Posterior cingulate gyrus (tissue), 11 donors: ENCODE measurements around the gene TMEM72.

Experiments used
- DNase-seq, 10 donors: peaks; one replicate each; pipeline versions ENCODE4 v3.0.0 to v3.0.0-alpha.2; 2020 to 2021; ENCODE audit warnings: mixed read lengths in 3 of 10
- intact Hi-C: fragments of 100-400 bp; cut with DNase I; formaldehyde crosslinking; loops from one replicate; pipeline ENCODE4 v1.15.1; 2023

The TMEM72 gene

DNA sequence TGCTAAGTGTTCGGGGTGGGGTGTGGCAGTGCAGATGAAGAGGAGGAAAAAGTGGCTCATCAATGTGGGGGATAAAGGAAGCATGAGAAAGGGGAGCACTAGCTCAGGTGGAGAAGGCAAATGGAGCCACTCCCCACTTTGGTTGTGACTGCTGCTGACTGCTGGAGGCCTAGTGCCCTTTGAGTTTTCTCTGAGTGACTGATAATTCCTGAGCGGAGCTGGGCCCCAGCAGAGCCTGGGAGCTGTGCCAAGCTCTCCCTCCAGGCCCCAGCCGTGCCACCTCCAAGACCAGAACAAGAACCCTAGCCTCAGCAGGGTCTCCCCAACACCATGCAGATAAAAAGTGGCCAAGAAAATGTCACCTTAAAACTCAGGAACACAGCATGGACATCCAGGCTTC is 38.8 kb downstream of the TMEM72 start:
- peak in 1 of 10 donors; percentile 13 for DNase-seq
- intact Hi-C loops = no loop called here

DNA sequence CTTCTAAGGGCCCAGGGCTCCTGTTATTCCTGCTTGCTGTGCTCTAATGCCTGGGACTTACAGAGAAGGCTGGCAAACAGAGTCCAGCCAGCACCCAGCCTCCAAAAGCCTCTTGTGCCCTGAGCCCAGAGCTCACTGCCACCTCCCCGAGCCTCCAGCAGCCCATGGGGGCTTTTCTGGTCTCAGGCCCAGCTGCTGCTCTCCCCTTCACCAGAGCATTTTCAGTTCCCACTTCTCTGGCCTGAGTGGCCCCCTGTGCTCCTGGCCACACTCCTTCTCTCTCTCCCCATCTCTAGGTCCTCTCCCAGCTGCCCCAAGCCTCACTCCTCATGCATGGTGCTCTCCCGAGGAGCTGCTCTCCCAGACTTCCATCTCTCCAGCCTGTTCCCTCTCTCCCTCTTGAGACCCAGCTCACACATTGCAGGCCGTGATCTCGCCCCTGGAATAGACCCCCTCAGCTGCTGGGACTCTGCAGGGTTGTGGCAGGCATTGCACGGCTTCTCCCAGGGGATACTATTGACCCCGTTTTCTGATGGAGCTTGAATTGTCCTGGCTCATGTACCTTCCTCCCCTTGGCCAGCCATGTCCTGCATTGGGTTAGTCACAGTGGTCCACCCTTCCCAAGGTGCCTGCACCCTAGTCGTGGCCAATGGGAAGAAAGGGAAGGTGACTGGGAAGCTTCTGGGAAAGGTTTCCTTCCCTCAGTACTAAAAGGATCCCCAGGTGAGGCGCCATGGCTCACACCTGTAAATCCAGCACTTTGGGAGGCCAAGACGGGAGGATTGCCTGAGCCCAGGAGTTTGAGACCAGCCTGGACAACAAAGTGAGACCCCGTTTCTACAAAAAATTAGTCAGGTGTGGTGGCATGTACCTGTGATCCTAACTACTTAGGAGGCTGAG is 39.4 kb downstream of the TMEM72 start:
- intact Hi-C loops = no loop called here

DNA sequence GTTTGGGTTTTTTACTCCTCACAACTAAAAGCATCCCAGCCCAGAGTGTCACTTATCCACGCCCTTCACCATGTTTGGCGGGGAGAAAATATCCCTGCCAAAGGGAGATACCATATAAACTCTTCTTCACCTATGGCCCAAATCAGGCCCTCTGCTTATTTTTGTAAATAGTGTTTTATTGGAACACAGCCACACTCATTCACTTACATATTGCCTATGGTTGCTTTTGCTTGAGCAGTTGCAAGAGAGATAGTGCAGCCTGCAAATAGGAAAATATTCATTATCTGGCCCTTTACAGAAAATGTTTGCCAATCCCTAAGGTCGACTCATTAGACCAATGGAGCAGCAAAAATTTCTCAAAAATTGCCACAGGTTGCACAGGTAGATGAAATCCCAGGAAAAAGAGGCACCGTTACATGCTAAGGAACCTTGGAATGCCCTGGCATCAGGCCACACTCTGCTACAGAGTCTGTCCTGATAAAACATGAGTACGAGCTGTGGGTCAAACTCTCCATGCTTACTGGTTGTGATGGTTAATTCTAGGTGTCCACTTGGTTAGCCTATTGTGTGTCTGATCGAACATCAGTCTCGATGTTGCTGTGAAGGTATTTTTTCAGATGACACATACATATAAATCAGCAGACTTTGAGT is 40.6 kb downstream of the TMEM72 start:
- intact Hi-C loops = no loop called here
- DNase-seq = peak in 1 of 10 donors; percentile 4

More for the DNA sequence above, 39.4 kb downstream of the TMEM72 start:
- peak in 2 of 10 donors; percentile 9 to 65 for DNase-seq

DNA sequence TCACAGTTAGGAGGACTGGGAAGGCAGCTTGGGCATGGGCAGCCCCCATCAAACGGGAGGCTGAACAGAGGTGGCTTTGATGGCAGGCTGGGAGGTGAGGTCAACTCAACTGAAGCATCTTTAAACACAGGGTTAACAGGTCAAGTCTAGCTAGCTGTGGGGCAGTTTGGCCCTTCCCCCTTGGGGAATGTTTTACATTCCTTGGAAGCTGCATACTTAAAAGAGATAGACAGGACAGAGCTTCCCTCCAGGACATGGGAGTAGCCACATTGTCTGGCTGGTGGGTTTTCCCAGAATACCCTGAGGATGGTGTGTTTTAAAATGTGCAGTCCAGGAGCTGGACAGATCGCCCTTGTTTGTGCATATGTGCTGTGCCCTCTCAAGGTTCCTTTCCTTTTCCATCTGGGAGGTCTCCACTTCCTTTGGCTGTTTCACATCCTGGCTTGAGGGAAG is 41.7 kb downstream of the TMEM72 start:
- intact Hi-C loops = no loop called here
- peak in 1 of 10 donors; percentile 8 for DNase-seq

DNA sequence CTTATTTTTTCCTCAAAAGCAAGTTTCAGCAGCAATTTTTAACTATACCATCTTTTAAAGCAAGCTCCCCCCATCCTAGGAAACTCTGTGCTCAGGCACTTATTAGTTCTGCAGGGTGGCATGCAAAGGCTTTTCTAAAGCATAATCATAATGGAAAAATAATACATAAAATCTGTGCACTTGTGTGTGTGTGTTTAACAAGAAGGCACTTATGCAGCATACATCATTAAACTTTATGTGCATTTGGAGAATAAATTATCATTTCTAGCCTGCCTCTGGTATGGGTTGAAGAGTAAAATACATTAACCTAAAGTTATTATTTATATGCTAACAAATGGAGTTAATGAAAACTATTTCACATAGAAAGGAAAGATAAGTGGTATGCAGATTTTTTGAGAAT is 42.9 kb downstream of the TMEM72 start:
- no peak for DNase-seq
- intact Hi-C loops = no loop called here

DNA sequence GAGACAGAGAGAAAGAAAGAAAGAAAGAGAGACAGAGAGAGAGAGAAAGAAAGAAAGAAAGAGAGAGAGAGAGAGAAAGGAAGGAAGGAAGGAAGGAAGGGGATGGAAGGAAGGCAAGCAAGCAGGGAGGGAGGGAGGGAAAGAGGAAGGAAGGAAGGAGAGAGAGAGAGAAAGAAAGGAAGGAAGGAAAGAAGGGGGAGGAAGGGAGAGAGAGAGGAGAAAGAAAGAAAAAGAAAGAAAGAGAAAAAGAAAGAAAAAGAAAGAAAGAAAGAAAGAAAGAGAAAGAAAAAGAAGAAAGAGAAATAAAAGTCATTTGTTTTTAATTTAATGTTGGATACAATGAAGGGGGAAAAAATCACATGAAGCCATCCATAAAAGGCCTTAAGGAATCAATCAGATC is 43.8 kb downstream of the TMEM72 start:
- DNase-seq = no peak
- intact Hi-C loops = no loop called here

DNA sequence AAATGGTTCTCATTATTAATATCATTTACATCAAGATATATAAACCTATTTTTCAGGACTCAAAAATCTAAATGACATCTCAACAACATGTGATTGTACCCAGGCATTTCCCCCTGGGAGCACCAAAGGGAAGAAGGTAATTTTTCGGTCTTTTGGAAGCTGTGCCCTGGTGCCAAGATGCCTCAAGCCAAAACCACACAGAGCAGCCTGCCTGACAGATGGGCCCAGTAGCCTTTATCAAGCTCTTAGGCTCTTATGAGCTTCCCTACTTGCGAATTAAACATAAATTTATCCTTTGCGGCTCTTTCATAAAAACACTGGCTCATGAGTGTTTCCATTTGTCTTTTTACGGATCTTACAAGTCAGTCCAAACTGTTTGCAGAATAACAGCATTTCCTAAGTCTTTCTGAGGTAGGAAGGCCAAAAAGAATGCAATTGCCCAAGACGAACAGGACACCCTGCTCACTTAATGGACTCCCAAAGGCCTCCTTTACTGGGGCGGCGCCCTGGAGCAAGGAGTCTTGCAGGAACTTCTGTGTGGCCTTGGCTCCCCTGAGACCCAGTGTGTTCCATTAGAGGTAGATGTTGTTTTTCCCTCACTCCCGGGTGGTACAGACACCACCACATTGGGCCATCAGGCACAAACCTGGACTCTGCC is 44.4 kb downstream of the TMEM72 start:
- DNase-seq = peak in 3 of 10 donors; percentile 4 to 50 (median 11)
- intact Hi-C loops = no loop called here

DNA sequence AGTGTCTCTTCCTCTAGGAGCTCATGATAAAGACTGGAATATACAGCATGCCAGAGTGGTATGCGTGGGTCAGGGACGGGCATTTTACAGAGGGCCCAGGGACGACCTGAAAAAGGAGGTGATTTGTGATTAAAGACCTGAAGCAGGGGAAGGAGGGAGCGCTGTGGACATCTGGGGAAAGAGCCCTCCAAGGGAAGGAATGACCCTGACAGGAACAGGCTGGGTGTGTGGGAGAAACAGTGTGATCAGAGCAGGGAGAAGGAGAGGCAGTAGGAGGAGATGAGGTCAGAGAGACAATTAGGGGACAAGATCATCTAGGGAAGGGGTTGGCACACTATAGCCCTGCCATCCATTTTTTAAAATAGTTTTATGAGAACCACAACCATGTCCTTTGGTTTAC is 45.1 kb downstream of the TMEM72 start:
- DNase-seq = no peak
- intact Hi-C loops = no loop called here

DNA sequence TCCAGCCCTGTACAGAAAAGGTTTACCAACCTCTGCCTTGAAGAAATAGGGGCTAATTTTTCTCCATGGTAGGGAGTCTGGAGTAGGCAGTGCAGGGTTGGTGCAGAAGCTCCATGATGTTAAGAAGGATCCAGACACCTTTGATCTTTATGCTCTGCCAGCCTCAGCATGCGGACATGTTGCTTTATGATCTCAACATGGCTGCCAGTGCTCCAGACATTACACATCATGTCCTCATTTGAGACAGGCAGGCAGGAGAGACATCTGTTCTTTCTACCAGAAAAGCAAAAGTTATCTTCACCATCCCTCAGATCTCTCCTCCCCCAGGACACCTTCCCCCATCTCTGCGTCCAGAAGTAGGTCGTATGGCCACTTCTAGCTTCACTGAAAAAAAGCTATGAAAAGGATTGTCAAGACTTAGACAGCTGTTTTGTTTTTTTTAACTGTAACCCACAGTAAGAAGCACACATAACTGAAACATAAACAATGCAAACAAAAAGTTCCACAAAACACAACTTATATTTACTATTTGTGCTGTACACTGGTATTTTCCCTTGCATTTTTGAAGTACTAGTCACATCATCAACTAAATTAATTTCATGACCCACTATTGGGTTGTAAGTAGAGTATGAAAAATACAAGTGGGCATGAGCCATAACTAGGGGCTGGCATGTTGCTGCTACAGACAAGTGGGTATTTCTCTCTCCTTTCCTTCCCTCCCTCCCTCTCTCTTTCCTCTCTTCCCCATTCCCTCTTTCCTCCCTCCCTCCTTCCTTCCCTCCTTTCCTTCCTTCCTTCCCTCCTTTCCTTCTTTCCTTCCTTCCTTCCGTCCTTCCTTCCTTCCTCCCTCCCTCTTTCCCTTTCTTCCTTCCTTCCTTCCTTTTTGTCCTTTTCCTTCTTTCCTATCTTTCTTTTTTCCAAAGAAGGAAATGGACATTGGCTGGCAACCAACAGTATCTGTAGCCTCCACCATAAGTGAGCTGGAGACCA is 45.9 kb downstream of the TMEM72 start:
- no peak for DNase-seq
- intact Hi-C loops = no loop called here

DNA sequence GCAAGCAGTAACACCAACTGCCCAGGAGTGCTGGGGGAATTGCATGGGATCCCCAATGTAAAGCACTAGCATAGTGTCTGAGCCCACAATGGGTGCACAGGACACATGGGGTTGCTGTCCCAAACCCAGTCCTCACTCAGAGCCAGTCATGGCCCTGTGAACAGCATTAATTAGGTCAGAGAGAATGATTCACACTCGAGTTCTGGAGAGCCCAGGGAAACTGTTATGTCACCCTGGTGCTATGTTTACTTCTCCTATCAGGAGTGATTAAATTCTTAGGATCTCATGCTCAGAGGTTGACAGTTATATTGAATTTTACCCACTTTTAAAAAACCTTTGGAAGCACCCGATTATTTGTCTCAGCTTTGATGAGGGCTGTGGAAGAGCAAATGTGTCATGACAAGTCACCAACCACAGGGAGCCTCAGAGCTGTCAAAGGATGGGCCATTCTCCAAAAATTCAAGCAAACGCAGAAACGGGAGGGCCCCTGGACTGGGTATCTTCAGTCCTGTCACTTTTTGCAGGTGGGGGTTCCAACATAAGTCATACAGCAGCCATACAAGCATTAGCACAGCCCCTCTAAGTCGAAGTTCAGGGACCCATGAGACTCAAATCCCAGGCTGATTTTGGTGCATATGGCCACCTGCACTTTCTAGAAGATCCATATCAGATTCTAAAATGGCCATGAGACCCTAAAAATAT is 47.2 kb downstream of the TMEM72 start:
- peak in 2 of 10 donors; percentile 7 to 15 for DNase-seq
- intact Hi-C loops = no loop called here

DNA sequence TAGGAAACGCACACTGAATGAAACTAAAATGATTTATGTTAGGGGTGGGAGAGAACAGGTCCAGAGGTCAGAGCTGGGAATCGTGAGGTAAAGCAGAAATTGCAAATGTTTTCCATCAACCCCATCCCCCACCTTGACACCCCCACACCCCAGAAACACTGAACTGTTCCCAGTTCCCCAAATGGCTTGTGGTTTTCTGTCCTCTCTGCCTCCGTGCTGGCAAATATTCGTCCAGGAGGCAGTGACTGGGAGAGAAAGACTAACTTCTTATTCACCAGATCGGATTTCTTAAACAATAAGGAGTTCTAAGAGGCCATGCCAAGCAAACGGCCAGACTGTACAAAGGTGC is 47.7 kb downstream of the TMEM72 start:
- intact Hi-C loops = no loop called here
- no peak for DNase-seq

DNA sequence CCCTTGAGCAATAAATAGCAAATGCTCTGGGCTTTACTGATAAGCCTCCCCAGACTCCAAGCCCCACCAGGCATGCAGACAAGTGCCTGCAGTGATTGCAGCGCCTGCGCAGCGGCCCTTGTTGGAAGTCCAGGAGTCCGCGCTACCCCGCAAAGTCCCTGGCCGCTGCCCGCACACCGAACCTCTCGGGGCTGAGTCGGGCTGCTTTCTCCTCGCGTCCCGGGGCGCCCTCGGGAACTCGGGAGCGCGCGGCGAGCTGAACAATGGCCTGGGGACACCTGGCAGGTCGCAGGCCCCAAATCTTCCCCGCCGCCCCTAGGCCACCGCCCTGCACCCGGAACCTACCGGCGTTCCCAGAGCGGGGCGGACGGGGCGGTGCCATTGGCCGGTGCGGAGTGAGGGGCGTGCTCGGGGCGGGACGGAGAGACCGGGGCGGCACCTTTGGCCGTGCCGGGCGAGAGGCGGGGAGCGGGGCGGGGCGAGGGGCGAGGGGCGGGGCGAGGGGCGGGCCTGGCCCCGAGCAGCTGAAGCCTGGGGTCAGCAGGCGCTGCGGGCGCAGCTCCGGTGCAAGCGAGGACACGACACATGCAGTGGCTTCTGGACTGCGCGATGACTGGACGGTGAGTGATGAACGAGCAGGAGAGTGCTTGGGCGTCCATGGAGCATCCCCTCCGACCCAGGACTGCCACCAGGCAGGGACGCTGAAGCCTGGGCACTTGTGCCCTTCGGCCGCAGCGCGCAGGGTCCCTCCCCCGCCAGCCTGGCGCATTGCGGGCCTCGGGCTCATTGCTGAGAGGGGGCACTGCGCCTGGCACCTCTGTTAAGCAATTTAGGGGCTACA is 48.3 kb downstream of the TMEM72 start, which contains the start of gene RASSF4:
Gene RASSF4 (plus strand): TSS at position 556 of the 841 bp plus-strand sequence. CDS start 10,401 bp downstream, outside the sequence.
- intact Hi-C loops = no loop called here
- peak; percentile 85 to 99 (median 91) for DNase-seq

DNA sequence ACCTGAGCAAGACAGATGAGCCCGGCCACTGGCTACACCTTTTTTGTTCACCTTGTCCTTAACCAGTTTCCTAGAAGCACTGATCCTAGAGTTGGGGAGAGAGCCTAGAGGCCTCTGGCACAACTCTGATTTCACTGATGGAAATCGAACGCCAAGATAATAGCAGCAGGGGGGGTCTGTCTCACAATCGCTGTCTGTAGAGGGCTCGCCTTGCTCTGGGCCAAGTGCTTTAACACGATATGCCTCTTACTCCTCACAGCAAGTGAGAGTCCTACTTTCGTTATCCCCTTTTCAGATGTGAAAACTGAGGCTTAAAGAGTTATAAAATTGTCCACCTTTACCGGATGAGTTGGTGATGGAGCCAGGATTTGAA is 48.9 kb downstream of the TMEM72 start:
- intact Hi-C loops = no loop called here
- peak in 2 of 10 donors; percentile 0 to 43 for DNase-seq

DNA sequence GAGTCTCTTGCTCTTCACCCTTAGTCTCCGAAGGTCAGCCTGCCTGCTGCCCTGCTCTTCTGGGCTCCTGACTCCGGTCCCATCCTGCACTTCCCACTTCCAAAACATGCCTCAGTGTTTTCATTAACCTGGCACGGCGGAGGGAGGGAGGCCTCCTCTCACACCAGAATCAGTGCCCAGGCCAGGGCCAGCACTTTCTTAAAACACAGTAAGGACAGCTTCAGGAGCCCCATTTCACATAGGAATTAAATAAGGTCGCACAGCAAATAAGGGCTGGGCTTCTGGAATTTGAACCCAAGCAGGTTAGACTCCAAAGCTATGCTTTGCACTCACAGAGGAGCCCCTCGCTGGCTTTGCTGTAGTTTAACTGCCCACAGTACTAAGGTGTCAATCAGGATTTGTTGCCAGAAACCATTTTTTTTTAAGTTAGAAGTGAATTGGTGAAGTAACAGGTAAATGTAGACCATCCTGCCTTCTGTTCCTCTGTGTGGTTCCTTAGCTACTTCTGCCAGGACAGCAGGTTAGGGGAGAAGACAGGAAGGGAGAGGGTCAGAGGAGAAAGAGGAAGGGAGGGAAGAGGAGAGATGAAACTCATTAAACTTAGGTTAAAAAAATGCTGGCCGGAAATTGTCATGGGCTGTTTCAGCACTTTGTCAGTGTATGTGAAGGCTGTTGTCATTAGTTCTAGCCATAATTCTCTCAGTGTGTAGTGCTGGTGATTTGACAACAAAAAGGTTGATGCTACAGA is 49.5 kb downstream of the TMEM72 start:
- DNase-seq = peak in 4 of 10 donors; percentile 9 to 76 (median 32)
- intact Hi-C loops = no loop called here

DNA sequence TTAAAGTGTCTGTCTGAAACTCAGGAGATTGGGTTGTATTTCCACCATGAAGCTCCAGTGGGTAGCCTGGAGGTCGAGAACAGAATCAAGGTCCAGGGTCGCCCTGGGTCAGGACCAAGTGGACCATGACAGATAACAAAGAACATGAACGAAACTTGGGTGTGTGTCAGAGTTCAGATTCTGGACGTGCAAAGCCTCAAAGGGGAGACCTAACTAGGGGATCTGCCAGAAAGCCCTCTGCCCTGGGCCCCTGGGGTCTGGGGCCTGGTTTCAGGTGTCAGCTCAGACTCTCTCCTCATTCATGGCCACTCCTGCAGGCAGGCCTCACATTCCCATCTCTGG is 50.1 kb downstream of the TMEM72 start:
- intact Hi-C loops = no loop called here
- DNase-seq = peak in 3 of 10 donors; percentile 7 to 66 (median 20)

DNA sequence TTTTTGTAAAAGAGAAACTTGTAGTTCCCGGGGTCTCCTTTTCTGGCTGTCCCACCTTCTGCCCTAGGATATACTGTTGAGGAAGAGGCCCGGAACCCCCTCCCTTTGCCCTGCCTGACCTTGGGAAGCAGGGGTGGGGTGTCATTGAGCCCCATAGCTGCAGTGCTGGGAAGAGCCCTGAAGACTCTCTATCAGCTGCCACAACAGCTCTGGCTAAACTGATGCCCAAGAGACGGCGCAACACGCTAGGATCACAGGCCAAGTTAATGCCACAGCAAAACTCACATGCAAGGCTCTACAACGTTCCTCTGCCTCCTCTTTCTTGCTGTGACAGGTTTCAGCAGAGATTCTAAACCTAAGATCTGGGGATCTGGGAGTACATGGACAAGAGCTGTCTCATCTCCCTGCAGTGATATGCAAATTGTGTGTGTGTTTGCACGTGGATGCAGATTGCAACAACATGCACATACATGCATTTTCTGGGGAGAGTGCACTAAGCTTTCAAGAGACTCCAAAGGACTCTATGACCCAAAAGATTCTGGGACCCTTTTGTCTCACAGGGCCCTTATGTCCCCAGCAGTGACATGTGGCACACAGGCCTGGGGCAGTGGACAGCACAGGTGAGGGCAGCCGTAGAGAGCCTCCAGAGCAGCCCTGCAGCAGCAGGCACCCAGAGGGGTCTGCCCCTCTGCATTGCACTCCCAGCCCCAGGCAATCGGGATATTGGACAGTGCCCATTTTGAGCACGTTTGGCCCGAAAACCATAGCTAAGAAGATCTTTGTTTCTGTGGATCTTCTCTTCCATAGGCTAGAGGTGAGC is 51.0 kb downstream of the TMEM72 start:
- intact Hi-C loops = no loop called here
- DNase-seq = peak in 5 of 10 donors; percentile 15 to 88 (median 60)
